ENCODE measurements around the gene FOXC2.

The FOXC2 gene

DNA sequence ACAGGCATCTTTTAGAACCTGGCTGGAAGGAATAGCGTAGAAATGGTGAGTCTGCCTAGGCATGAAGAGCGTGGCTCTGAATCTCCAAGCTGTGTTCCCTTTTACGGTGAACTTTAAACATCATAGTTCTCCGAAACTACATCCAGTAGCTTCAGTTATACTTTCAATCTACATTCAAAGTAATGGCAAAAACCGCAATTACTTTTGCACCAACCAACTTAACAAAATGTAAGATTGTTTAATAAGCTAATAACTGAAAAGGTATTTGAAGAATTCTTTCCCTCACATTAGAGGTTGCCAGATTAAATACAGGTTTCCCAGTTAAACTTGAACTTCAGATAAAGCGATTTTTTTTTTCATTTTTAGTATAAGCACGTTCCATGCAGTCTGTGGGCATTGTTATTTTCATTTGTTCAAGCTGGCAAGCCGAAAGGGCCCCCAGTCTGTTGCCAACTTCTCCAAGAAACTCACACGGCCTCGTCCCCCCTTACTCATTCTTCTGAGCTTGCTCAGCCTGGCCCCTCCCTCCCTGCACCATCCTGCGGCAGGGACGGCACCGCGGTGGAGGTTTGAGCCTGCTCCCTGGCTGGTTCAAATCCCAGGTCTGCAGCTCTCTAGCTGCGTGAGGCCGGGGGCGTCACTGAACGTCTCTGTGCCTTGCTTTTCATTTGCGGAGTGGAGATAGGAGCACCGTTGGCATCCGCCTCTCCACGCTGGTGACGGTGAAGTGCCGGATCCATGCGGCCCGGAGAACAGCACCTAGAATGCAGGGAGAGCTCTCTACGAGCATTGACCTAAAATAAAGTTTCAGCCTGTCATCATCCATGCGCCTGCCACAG is 8.1 kb upstream of the FOXC2 start:
- DNase-seq: no peak

DNA sequence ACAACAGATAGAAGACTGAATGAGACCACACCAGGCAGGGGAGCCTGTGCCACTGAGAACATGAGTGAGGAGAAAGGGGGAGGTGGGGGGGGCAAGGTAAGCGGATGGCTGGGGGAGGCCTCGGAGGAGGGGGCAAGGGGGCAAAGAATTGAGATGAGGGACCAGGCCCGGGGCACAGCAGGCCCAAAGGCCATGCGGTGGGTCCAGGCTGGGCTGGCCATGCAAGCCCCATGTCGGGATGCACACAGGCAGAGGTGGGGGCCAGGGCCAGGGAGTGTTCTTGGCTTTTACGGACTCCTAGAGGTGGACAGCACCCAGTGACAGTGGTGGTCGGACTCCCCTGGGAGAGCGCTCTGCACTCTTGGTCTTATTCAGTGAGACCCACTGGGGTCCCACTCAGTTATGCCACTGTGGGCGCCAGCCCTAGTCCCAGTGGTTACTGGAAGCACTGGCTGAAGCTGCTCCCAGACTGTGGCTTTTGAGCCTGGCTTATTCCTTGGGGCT is 6.8 kb upstream of the FOXC2 start:
- no peak for DNase-seq

DNA sequence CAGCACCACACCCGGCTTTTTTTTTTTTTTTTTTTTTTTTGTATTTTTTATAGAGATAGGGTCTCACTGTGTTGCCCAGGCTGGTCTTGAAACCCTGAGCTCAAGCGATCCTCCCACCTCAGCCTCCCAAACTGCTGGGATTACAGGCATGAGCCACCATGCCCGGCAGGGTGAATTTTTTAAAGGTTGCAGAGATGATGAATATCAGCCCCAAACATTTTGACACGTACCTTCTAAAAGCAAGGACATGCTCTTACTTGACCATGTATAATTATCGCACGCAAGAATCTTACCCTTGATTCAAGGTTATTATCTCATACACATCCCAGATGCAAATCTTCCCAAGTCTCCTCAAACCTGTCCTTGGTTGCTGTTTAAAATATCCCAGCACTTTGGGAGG is 4.3 kb upstream of the FOXC2 start:
- no peak for DNase-seq

DNA sequence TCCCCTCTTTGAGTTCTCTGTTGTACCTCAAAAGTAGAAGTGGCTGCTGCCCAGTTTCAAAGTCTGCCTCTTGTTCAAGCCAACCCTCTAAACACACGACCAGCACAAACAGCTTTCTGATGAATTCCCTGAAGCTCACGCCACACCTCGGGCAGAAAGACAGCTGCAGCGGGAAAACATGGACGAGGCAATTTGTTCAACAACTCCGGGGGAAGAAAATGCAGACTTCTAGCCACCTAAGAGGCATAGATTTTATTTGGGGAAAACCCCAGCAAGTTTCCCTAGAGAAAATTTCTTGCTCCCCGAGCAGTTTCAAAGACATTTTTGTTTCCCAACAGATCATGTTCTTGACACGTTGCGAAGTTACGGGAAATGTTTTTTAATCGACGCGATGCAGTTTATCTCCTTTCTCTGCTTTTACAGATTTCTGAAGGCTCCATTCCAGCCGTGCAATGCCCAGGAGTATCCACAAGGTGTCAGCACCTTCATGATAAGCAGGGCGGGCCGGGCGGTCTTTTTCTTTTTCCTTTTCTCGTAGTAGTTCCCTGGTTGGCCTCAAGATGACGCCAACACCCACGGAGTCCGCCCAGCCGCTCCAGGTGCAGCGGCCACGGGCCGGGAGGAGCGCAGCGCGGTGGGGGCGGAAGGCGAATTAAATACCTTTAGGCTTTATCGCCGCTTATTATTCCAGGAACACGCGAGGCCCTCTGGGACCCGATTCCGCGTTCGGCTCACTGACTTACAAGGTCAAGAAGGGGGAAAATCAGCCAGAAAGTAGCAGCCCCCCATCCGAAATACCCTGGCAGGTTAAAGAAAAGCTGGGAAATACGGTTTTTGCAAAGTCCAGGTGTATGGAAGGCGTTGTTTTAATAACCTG is 2.9 kb upstream of the FOXC2 start:
- peak; percentile 37 for DNase-seq

DNA sequence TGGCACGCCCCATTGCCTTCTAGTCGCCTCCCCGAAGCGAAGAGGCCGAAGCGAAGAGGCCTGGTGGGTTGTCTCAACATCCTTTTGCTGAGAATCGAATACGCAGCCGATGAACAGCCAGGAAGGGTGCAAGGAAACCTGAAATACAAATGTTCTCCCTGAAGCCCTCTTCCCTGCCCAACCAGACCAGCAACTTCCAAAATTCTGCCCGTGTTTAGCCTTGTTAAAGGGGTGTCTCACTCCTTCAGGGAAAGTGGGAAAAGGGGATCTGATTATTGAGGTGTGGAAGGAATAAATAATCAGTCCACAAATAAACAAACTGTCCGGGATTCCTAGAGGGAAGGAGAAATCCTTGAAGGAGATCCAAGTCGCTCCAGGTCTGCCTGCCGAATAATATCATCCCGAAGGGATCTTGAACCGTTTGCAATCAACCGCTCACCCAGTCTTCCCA is 1.4 kb upstream of the FOXC2 start:
- DNase-seq: no peak

DNA sequence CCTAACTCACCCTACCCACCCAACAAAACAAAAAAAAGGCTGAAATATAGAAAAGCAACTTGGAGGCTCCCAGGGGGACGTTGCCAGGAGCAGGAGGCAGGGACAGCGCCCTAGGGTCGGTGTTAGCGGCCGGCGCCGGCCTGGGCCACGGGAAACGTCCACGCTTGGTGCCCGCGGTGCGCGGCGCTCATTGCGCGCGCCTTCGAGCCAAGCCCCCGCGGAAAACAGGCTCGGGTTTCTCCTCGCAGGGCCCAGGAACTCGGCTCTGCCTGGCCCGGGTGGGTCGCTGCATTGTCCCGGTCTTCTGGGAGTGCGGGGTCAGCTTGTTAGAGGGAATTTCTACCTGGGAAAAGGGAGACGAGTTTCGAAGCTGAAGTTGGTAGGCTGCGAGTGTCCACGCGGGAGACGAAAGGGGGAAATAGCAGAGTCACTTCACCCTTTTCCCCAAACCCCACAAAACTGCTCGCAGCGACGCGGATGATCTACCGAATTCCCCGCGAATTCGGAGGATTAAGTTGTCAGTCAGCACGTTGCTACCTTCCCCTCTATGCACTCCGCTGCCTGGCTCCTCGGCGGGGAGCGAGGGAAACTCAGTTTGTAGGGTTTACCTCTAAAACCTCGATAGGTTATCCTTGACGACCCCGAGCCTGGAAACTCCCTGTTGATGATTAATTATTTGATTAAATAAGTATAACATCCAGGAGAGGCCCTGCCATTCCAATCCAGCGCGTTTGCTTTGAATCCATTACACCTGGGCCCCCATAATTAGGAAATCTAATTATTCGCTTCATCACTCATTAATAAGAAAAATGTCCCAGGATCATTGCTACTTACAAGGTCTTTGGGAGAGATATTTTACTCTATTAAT is 751 bp upstream of the FOXC2 start:
- no peak for DNase-seq

DNA sequence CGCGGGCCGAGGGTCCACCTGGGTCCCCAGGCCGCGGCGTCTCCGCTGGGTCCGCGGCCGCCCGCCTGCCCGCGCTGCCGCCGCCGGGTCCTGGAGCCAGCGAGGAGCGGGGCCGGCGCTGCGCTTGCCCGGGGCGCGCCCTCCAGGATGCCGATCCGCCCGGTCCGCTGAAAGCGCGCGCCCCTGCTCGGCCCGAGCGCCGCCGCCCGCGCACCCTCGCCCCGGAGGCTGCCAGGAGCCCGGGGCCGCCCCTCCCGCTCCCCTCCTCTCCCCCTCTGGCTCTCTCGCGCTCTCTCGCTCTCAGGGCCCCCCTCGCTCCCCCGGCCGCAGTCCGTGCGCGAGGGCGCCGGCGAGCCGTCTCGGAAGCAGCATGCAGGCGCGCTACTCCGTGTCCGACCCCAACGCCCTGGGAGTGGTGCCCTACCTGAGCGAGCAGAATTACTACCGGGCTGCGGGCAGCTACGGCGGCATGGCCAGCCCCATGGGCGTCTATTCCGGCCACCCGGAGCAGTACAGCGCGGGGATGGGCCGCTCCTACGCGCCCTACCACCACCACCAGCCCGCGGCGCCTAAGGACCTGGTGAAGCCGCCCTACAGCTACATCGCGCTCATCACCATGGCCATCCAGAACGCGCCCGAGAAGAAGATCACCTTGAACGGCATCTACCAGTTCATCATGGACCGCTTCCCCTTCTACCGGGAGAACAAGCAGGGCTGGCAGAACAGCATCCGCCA is 504 bp downstream of the FOXC2 start:
- no peak for DNase-seq

DNA sequence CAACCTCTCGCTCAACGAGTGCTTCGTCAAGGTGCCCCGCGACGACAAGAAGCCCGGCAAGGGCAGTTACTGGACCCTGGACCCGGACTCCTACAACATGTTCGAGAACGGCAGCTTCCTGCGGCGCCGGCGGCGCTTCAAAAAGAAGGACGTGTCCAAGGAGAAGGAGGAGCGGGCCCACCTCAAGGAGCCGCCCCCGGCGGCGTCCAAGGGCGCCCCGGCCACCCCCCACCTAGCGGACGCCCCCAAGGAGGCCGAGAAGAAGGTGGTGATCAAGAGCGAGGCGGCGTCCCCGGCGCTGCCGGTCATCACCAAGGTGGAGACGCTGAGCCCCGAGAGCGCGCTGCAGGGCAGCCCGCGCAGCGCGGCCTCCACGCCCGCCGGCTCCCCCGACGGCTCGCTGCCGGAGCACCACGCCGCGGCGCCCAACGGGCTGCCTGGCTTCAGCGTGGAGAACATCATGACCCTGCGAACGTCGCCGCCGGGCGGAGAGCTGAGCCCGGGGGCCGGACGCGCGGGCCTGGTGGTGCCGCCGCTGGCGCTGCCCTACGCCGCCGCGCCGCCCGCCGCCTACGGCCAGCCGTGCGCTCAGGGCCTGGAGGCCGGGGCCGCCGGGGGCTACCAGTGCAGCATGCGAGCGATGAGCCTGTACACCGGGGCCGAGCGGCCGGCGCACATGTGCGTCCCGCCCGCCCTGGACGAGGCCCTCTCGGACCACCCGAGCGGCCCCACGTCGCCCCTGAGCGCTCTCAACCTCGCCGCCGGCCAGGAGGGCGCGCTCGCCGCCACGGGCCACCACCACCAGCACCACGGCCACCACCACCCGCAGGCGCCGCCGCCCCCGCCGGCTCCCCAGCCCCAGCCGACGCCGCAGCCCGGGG is 1.3 kb downstream of the FOXC2 start:
- no peak for DNase-seq

DNA sequence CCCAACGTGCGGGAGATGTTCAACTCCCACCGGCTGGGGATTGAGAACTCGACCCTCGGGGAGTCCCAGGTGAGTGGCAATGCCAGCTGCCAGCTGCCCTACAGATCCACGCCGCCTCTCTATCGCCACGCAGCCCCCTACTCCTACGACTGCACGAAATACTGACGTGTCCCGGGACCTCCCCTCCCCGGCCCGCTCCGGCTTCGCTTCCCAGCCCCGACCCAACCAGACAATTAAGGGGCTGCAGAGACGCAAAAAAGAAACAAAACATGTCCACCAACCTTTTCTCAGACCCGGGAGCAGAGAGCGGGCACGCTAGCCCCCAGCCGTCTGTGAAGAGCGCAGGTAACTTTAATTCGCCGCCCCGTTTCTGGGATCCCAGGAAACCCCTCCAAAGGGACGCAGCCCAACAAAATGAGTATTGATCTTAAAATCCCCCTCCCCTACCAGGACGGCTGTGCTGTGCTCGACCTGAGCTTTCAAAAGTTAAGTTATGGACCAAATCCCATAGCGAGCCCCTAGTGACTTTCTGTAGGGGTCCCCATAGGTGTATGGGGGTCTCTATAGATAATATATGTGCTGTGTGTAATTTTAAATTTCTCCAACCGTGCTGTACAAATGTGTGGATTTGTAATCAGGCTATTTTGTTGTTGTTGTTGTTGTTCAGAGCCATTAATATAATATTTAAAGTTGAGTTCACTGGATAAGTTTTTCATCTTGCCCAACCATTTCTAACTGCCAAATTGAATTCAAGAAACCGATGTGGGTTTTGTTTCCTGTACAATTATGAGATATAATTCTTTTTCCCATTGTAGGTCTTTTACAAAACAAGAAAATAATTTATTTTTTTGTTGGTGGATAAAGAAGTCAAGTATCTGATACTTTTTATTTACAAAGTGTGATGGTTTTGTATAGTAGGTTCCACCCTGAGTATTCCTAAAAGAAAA is 2.3 kb downstream of the FOXC2 start:
- no peak for DNase-seq

DNA sequence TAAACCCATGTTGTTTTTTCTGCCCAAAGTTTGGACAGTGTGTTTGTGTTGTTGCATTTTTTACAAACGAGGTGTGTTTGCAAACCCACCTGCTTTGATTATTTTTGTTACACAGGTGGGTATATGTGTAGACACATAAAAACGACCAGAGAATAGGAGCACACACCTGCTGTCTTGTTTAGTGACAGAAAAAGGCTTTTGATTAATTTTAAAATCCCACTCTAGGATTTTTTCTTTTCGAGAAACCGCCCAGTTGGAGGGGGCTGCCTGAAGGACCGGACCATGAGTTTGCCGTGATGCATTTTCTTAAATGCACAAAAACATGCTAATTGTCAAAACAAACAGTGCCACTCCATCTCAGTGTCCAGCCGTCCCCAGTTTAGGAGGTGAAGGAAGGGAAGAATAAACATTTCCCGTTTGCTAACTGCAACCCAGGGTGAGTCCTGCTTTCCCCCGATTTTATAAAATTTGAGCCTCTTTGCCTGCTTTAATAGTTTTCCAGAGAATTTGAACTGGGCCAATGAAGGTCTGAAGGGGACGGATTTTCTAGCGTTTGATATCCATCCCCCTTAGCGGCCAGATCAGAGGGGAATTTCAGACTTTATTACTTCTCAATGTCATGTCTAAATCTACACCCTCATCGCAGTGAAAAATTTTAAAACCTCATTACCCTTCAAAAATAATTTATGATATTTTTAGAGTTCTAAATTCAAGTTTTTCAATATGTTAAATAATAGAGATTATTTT is 3.2 kb downstream of the FOXC2 start:
- no peak for DNase-seq

DNA sequence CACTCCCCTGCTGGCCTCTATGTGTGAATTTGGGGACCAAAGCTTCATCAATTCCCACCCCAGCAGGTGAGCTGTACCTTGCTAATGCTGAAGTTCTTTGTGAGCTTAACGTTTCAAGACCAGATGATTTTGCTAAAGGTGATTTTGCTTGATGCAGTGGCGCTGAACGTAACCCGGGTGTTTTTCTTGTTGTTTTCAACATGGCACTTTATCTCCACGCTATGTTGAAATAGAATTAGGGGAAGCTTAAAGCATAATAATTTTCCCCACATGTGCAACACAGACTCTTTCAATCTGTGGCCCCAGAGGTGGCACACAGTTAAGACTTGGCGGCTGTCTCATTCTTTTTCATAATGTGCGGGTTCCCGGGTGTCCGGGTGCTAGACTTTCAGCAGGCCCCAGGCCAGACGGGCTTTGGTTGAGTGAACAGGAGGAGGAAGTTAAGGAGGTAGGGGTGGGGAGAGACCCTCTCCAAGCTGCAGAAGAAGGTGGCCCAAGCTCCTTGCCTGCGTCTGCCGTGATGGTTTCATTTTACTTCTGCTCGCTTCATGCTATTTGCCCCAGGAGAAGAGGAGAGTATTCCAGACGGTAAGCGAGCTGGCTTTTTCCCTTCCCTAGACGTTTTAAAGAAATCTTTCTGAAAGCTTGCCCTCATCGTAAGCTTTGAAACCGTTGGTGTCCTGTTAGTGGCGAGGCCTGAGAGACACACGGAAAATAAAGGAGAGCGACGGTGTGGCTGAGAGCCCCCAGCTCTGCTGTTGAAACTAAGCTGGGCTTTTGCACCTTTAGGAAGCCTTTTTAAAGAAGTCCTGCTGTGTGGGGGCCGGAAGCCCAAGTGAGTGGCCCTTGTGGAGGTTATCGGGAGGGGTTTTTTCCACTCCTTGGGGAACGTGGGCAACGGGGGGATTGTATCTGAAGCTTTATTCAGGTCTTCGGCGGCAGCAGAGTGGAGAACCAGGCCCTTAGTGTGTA is 4.2 kb downstream of the FOXC2 start:
- DNase-seq: no peak

DNA sequence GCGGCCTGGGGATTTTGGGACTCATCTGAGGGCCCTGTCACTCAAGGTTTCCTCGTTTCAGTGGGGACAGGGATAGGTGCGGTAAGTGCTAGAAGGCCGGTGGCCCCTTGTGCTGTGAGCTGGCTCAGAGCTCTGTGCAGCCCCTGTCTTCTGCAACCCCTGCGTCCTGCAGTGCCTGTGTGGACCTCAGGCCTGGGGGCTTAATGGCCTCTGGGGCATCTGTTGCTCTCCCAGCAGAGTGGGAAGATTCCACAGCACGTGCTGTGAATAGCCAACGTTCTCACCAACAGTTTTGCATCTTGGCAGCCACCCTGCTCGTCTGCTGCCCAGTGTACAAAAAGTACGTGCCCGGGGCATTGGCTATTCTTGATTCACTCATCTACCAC is 4.9 kb downstream of the FOXC2 start:
- DNase-seq: no peak

DNA sequence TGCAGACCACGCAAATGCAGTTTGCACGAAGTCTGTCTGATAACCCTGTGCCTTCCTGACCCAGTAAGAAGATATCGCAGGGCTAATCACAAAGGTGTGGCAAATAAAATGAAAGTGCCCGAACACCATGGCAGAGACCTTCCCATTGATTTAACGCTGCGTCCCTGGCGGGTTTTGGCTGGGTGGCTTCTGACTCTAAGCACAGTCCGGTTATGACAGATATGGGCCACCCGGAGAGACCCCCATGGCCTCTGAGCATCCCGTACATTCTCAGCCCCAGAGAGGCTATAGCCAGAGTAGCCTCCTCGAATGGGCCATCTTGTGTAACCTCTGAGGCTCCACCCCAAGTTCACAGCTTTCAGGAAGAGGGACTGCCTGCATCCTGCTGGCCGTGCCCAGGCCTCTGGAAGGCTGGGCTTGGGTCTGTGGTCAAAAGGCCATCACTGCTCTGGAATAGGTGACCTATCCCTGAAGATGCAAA is 5.5 kb downstream of the FOXC2 start:
- DNase-seq: no peak

DNA sequence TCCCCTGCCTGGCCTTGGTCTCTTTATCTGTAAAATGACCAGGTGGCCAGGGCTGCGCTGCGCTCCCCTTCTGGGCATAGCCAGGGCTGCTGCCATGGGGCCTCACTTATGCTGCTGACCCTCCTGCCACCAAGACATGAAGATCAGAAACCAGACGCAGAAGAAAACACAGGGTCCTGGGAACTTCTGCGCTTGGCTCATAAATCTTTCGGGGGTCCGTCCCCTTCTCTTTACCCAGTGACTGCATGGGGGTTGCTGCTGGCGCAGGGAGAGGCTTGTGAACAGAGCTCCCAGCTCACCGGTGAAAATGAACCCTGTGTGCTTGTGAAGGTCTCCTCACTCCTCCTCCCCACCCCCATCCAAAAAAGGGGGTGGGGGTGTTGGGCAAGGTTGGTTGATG is 6.0 kb downstream of the FOXC2 start:
- DNase-seq: no peak

DNA sequence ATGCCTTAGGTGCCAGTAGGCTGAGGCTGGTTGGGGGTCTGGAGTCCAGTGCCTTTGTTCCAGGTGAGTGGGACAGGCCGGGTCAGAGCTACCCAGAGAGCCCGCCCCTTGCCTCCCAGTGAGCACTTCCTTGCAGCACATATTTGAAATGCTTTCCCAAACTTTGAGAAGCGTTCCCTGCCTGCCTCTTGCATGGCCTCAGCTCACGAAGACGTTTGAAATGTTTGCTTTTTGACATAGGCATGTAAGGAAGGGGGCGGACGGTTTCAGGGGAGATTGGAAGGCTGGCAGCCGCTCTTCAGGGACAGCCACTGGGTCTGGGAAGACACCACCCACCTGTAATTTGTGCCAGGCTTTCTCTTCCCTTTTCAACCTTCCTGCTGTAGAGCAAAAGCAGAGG is 6.6 kb downstream of the FOXC2 start:
- no peak for DNase-seq

DNA sequence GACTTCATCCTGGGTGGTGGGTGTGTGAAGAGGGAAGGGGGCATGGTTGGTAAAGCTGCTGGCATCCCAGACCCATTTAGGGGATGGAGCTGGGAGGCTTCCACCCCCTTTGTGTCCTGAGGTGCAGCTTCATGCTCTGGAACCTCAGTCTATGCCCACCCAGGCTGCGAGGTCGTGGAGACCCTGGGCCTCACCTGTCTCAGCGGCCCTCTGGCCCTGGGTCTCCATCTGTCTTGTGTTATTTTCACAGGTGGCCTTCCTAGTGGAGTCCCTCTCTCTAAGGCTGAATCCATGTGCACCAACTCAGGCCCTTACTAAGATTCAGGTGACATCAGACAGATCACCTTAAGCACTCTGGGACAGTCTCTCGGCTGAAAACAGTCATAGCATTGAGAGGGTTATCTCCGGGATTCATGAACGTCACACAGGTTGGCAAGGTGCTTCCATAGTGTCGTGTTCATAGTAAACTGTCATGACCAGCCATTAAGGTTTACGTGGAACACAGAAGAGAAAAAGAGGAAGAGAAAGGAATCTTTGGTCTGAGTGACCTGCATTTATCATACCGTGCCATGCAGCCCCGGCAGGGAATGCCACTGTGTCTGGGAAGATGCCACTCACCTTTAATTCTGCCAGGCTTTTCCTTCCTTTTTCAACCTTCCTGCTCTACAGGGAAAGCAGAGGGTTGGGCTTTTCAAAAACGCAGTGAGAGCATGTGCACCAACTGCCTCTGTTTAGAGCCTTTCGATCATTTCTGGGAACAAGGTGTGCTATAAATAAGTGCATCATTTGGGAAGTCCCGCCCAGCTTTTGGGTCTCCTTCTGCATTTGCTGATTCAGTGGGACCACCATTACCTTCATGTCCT is 7.2 kb downstream of the FOXC2 start:
- DNase-seq: no peak

DNA sequence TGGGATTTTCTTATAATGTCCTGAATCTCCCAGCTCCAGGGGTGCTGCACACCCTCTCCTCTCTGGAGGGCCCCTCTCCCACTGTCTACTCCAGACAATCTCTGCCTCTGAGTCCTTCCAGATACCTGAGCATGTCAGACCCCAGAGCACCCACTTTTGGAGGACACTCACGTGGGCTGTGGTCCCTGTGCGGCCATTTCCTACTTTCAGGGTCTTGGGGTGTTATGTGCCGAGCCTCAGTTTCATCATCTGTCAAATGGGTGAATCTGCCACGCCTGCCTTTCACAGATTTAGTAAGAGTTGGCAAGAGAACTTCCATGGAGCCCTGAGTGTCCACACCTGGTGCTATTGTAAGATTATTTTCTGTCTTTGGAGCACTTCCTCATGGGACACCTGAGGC is 8.0 kb downstream of the FOXC2 start:
- no peak for DNase-seq

All from NCI-H446 treated with DMSO at 0.1 percent for 48 hours (cell line).